Adrenal gland (tissue), 5 donors: ENCODE results near the gene CPED1.

Source experiments
- POLR2A ChIP-seq, 2 donors: fragments of 450-650 bp; IDR thresholded peaks; one replicate each; pipeline ENCODE4 v1.6.1; 2017; ENCODE audit warnings: antibody characterized with exemption in 2 of 2, mild to moderate bottlenecking in 2 of 2, moderate library complexity in 1 of 2
- TF ChIP-seq, protein P1 (sequence below), 6 experiments: fragments of 450-650 bp in 4 of 6; fragments of 200-600 bp in 2 of 6; sonication (generic) in 1 of 6; IDR thresholded peaks; 1 replicate in 5 of 6; 2 replicates in 1 of 6; pipeline versions ENCODE4 v1.5.1 to v1.8.0; 2016 to 2021; ENCODE audit warnings: antibody characterized with exemption in 6 of 6, mild to moderate bottlenecking in 2 of 6, moderate library complexity in 1 of 6
- donor health status: DM: no; HTN: no; CAD: no.

- TF ChIP-seq POLR2A (IDR thresholded peaks at IDR 0.05) = no peak
- TF ChIP-seq, protein P1, sequence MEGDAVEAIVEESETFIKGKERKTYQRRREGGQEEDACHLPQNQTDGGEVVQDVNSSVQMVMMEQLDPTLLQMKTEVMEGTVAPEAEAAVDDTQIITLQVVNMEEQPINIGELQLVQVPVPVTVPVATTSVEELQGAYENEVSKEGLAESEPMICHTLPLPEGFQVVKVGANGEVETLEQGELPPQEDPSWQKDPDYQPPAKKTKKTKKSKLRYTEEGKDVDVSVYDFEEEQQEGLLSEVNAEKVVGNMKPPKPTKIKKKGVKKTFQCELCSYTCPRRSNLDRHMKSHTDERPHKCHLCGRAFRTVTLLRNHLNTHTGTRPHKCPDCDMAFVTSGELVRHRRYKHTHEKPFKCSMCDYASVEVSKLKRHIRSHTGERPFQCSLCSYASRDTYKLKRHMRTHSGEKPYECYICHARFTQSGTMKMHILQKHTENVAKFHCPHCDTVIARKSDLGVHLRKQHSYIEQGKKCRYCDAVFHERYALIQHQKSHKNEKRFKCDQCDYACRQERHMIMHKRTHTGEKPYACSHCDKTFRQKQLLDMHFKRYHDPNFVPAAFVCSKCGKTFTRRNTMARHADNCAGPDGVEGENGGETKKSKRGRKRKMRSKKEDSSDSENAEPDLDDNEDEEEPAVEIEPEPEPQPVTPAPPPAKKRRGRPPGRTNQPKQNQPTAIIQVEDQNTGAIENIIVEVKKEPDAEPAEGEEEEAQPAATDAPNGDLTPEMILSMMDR (IDR thresholded peaks at IDR 0.05) = no peak
Observed at GRCh38 chr7:121083138-121083789, 94.8 kb downstream of the CPED1 start.
